ENCODE results near the gene KLKB1. TPM values are rescaled to one million over a fixed set of nuclear protein-coding genes. Genes with fewer than 3 reads are reported as not detected.
"Not testable (repeated sequence)": the region's sequence is repeated elsewhere in the genome, so short reads cannot be mapped to it uniquely, and the experiment has no call there.

The KLKB1 gene
- total RNA-seq, 1 experiment from 2014 or later = 10.1 TPM

- H3K36me3 Mint-ChIP-seq, POLR2A ChIA-PET, H3K4me3 Mint-ChIP-seq: not testable (repeated sequence)
Observed at GRCh38 chr4:186247062-186247752, 19.9 kb downstream of the KLKB1 start.

GRCh38 chr4:186248643-186249042 is 21.3 kb downstream of the KLKB1 start:
- DNase-seq (ENCODE audit: low spot score) = no peak
- peak; percentile 70 for ATAC-seq
- H3K27me3 Mint-ChIP-seq (ENCODE audit: low read depth) = peaks cover 3% of the 10 kb centered on the region; the same call in 1 of the 2 replicates
- peaks cover 46% of the 10 kb centered on the region for H3K4me1 Mint-ChIP-seq
- CTCF ChIA-PET = no interaction called here
- H3K36me3 Mint-ChIP-seq = peaks cover 5% of the 10 kb centered on the region; the same call in 1 of the 2 replicates
- peak overlapping the region; percentile 100 for H3K27ac Mint-ChIP-seq
- H3K9me3 Mint-ChIP-seq = peaks cover 5% of the 10 kb centered on the region; the same call in 1 of the 2 replicates
- peak overlapping the region; percentile 56 for H3K4me3 Mint-ChIP-seq
- POLR2A ChIA-PET = no interaction called here
- no peak for TF ChIP-seq HMGXB4 (CRISPR knock-in tag; IDR thresholded peaks at IDR 0.05)
- peak; percentile 67; the same call in 1 of the 2 replicates for TF ChIP-seq FOXK1 (CRISPR knock-in tag; IDR thresholded peaks at IDR 0.05)
- TF ChIP-seq NR2C2 (CRISPR knock-in tag; IDR thresholded peaks at IDR 0.05) = no peak
- TF ChIP-seq SMAD3 (CRISPR knock-in tag; IDR thresholded peaks at IDR 0.05; ENCODE audit: borderline replicate concordance) = no peak
- no peak for TF ChIP-seq ZNF317 (CRISPR knock-in tag; IDR thresholded peaks at IDR 0.05; ENCODE audit: borderline replicate concordance, low read depth)
- no peak for TF ChIP-seq ZNF671 (CRISPR knock-in tag; IDR thresholded peaks at IDR 0.05)
- TF ChIP-seq ATF2 (CRISPR knock-in tag; IDR thresholded peaks at IDR 0.05; ENCODE audit: borderline replicate concordance, low read depth) = no peak
- no peak for TF ChIP-seq RORB (CRISPR knock-in tag; IDR thresholded peaks at IDR 0.05)
- no peak for TF ChIP-seq MAX (CRISPR knock-in tag; IDR thresholded peaks at IDR 0.05)
- no peak for TF ChIP-seq PREB (CRISPR knock-in tag; IDR thresholded peaks at IDR 0.05; ENCODE audit: borderline replicate concordance)
- peak; percentile 51; the same call in 1 of the 2 replicates for TF ChIP-seq TEAD1 (CRISPR knock-in tag; IDR thresholded peaks at IDR 0.05)

More at GRCh38 chr4:186247062-186247752, 19.9 kb downstream of the KLKB1 start:
- H3K27me3 Mint-ChIP-seq (ENCODE audit: low read depth); H3K9me3 Mint-ChIP-seq; CTCF ChIA-PET; H3K27ac Mint-ChIP-seq; ATAC-seq: not testable (repeated sequence)
- DNase-seq (ENCODE audit: low spot score) = peak; percentile 31
- peaks cover 42% of the 10 kb centered on the region for H3K4me1 Mint-ChIP-seq
- 0 out of 2 replicates have a peak, but pooled peaks have one; percentile 19 for TF ChIP-seq USF1 (CRISPR knock-in tag; IDR thresholded peaks at IDR 0.05)
- peak; percentile 86; the same call in 1 of the 2 replicates for TF ChIP-seq AFF4 (CRISPR knock-in tag; IDR thresholded peaks at IDR 0.05; ENCODE audit: borderline replicate concordance)
- TF ChIP-seq ZNF512 (CRISPR knock-in tag; IDR thresholded peaks at IDR 0.05; ENCODE audit: borderline replicate concordance) = 0 out of 2 replicates have a peak, but pooled peaks have one; percentile 30
- peak; percentile 50; the same call in 1 of the 2 replicates for TF ChIP-seq FOXK1 (CRISPR knock-in tag; IDR thresholded peaks at IDR 0.05)
